Cortex of kidney (tissue), 1 donor: ENCODE data around the gene RBM34.
"Not testable (repeated sequence)": the region's sequence is repeated elsewhere in the genome, so short reads cannot be mapped to it uniquely, and the experiment has no call there.

Experiments used
- DNase-seq: peaks from one replicate; lab custom pipeline; 2025; lab: John Stamatoyannopoulos, UW

RBM34 gene

GRCh38 chr1:235112297-235113182, 48.5 kb downstream of the RBM34 start:
- no peak for DNase-seq

GRCh38 chr1:235111107-235111506, 49.9 kb downstream of the RBM34 start:
- no peak for DNase-seq

GRCh38 chr1:235108876-235109275, 52.2 kb downstream of the RBM34 start:
- DNase-seq, result no peak

DNA sequence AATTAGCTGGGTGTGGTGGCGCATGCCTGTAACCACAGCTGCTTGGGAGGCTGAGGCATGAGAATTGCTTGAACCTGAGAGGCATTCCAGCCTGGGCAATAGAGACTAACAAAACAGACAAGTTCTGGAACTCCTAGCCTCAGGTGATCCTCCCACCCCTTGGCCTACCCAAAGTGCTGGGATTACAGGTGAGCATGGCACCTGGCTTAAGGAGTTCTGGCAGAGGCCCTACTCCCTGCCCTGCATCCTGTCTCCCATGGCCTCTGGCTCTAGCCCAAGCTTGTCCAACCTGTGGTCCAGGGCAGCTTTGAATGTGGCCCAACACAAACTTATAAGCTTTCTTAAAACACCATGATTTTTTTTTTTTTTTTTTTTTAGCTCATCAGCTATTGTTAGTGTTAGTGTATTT, 52.9 kb downstream of the RBM34 start:
- no peak for DNase-seq

- no peak for DNase-seq
Measured at GRCh38 chr1:235107368-235108184, 53.5 kb downstream of the RBM34 start.

GRCh38 chr1:235106457-235106856, 54.6 kb downstream of the RBM34 start:
- no peak for DNase-seq

DNA sequence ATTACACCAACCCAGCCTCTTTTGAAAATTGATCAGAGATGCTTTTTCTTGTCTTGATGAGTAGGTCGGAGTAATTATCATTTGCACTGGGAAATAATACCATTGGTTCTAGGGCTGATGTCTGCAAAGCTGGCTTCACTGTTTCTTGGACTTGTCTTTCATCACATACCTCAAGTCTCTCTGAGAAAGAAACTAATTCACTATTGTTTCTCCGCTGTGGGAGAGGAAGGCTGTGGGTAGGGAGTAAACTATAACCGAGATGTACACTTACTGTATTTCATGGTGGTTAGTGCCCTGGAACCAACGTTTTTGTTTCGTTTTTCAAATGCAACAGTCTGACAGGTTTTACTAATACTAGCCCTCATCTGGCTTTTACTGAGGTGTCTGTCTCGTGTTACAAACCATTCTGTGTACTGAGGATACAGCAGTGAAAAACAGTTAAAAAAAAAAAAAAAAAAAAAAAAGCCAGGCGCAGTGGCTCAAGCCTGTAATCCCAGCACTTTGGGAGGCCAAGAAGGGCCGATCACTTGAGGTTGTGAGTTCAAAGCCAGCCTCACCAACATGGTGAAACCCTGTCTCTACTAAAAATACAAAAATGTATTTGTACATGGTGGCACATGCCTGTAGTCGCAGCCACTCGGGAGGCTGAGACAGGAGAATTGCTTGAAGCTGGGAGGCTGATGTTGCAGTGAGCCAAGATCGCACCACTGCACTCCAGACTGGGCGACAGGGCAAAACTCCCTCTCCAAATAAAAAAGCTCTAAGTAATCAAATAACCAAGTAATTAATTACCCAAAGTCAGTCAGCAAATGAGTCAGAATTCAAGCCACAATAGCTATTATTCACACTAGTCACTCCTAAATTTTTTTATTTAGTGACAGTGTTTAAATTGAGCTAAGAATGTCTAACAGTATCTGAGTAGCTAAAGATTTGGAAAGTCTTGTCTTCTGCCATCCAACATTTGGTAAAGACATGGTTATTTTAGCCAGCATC, 55.7 kb downstream of the RBM34 start:
- DNase-seq, result no peak

DNA sequence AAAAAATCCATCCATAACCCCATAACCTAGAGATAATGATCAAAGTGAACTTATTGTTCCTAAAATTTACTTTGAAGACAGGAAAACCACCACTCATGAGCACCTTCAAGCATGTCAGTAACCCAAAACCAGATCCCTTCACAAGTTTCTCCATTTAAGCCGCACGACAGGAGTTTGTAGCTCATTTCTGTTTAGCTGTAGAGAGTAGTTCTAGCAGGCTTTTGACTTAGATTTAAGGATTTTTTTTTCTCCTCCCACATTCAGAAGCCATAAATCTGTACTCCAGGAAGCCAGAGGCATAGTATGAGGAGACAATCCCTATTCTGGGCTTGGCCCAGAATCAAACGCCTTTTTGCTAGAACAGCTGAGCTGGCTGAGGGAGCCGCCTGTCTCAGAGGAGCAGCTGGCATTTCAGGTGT, 58.0 kb downstream of the RBM34 start:
- DNase-seq, result no peak

DNA sequence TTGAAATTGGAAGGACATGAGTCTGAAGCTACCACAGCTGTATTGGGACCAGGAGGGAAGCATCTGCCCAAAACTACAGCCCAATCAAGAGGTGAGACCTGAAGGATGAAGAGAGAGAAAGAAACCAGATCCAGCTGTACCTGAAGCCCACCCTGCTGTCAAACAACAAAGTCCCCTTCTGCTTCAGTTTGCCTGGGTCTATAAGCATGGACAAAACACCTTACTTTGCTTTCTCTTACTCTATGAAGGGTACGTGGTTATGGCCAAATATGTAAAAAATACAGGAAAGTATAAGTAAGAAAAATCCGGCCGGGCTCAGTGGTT, 58.8 kb downstream of the RBM34 start:
- DNase-seq, result no peak

DNA sequence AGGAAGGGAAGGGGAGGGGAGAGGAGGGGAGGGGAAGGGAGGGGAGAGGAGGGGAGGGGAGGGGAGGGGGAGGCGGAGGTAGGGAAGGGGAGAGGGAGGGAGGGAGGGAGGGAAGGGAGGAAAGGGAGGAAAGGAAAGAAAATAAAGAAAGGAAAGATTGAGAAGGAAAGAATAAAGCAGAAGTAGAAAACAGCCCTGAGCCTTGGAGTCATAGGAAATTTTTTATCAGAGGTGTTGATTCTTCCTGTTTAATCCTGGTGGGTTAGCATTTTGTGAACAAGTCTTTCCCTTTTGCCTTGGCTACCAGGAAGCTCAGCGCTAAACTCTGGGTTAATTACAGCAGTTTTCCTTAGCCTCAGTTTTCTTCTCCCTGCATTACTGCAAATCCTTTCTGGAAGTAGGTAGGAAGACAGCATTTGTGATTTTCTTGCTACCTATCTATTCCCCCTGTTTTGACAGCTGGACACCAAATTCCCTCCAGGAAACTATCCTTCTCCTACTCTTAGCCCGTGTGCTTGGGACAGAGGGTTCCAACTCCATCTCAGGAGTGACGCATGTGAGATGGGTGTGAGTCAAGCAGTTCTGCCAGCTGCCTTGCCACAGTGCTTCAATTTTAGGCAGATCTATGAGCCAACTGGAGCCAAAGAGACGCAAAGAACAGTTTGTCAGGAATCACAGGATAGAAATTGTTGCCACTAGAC, 59.3 kb downstream of the RBM34 start:
- DNase-seq, result no peak

DNA sequence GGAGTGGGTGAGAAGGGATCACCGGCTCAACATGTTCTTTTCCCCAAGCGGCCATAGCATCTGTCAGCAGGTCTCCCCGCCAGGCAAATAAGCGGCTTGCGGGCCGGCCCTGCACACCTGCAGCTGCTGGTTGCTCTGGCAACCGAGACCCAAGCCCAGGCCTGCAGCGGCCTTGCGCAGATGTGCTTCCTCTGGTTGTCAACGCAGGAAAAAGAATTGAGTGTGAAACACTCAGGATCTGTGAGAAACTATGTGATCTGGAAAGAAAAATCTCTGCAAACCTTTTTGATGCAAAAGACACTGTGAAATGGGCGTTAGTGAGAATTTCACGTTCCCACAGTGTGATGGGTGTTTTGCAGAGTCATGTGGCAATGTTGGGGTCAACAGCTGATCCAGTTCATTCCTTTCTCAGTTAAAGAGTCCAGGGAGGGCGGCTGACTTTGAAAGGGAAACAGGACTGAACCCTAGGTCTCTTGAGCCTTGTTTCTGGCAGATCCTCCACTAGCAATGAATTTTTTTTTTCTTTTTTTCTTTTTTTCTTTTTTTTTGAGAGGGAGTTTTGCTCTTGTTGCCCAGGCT, 60.8 kb downstream of the RBM34 start:
- DNase-seq, result no peak

- no peak for DNase-seq
Measured at GRCh38 chr1:235098991-235099390, 62.1 kb downstream of the RBM34 start.

GRCh38 chr1:235098547-235098946, 62.5 kb downstream of the RBM34 start:
- DNase-seq, result no peak

GRCh38 chr1:235097501-235097900, 63.5 kb downstream of the RBM34 start:
- not testable (repeated sequence) for DNase-seq

DNA sequence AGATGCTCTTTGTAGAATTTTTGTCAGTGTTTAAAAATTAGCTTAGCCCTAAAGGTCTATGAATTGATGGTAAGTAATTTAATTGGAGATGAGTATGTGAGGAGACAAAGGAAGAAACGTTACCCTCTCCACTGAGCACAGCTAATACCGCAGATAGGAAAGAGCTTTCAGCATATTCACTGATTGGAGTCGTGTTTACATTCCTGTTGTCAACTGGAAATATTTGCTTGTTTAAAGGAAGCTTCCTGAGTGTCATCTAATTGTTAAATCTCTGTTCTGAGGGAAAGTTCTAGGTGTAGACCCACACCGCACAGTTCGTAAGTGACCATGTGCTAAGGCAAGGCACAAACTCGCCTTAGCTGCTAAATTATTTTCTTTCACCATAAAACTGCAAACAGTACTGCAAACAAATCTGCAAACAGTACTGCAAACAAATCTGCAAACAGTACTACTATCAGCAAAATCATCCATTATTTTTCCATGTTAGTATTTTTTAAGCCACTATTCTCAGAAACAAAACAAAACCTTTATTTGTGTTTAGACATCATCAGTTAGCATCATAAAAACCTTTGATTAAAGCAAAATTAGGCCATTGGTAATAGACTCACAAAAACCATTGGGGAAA, 65.0 kb downstream of the RBM34 start:
- no peak for DNase-seq

- DNase-seq, result no peak
Measured at GRCh38 chr1:235093696-235094592, 67.1 kb downstream of the RBM34 start.

DNA sequence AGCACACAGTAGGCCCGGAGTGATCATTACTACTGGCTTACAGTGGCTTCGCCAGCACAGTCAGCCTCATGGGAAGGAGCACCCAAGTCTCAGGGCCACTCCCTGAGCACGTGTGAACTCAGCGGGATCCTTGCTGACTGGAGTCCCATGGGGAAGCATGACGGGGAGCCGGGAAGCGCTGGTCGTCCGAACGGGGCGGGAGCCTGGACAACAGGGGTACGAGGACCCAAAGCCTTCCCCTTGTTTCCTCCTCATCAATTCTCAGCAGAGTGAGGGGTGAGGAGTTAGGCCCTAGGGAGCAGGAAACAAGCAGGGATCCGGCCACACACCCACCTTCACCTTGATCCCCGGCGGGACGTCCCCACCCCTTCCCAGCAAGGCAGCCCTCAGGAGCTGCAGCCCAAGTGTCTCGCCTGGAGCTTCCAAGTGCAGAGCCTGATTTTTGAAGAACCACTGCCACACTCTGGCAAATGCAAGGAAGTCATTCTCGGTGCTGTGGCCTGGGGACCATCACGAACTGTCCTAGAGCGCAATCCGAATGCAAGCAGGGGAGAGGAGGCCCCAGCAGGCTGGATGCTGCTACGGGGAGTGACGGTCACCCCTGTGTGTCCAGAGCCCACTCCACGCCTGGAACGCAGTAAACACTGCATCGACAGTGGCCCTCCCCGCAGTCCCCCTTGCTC, 67.9 kb downstream of the RBM34 start:
- no peak for DNase-seq

GRCh38 chr1:235092415-235092814, 68.6 kb downstream of the RBM34 start:
- DNase-seq, result not testable (repeated sequence)

- DNase-seq, result not testable (repeated sequence)
Measured at GRCh38 chr1:235092045-235092406, 69.0 kb downstream of the RBM34 start.
